ENCODE data around the gene PPARGC1A. TPM values are rescaled to one million over a fixed set of nuclear protein-coding genes. Genes with fewer than 3 reads are reported as not detected.

PPARGC1A gene, protein sequence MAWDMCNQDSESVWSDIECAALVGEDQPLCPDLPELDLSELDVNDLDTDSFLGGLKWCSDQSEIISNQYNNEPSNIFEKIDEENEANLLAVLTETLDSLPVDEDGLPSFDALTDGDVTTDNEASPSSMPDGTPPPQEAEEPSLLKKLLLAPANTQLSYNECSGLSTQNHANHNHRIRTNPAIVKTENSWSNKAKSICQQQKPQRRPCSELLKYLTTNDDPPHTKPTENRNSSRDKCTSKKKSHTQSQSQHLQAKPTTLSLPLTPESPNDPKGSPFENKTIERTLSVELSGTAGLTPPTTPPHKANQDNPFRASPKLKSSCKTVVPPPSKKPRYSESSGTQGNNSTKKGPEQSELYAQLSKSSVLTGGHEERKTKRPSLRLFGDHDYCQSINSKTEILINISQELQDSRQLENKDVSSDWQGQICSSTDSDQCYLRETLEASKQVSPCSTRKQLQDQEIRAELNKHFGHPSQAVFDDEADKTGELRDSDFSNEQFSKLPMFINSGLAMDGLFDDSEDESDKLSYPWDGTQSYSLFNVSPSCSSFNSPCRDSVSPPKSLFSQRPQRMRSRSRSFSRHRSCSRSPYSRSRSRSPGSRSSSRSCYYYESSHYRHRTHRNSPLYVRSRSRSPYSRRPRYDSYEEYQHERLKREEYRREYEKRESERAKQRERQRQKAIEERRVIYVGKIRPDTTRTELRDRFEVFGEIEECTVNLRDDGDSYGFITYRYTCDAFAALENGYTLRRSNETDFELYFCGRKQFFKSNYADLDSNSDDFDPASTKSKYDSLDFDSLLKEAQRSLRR
- 10 to 100 TPM in 3 of 4 donors, 1 to 10 TPM in 1; 7.8 to 89.3 (median 53.0) TPM for total RNA-seq
- 10 to 100 TPM; 13.0 to 64.3 (median 33.1) TPM for polyA plus RNA-seq
- long read RNA-seq, donor 1, partial matches to known transcripts = 1 of 1 reads
- long read RNA-seq, donor 1, other reads (novel, unspliced or antisense) = 0 of 1 reads
- long read RNA-seq, donor 2, full-length matches to known transcripts = 11 of 43 reads
- long read RNA-seq, donor 2, partial matches to known transcripts = 13 of 43 reads
- long read RNA-seq, donor 2, other reads (novel, unspliced or antisense) = 19 of 43 reads

DNA sequence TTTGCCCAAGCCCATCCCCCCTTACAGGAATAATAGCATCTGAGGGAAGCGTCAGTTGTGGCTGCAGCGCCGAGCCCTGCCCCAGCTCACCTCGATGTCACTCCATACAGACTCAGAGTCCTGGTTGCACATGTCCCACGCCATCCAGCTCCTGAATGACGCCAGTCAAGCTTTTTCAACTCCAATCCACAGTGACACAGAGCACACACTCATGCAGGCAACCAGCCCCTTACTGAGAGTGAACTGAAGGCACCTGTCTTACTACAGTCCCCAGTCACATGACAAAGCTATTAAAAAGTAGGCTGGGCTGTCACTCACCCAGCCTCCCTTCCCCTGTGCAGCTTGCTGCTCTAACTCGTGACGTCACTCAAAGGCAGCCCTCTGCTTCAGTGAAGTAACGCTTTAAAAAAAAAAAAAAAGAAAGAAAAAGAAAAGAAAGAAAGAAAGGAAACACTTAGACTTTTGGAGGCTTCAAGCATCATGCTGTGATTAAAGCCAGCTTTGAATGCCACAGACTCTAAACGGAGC is at the start of gene PPARGC1A:
Gene PPARGC1A, minus strand, starts transcription at position 234 of the 528 bp plus-strand sequence. Its CDS starts 90 bp downstream, at position 144.
- DNase-seq (peak; percentile 51 to 79), ATAC-seq (peak; percentile 89 to 95 (median 92))
- H3K36me3 ChIP-seq (ENCODE audit: insufficient read depth in 1 of 2, low read depth in 1 of 2) = no peaks in the 10 kb centered on the region
- H3K27me3 ChIP-seq (ENCODE audit: insufficient read depth in 3 of 3, low read length in 2 of 3) = no peaks in the 10 kb centered on the region
- WGBS, 3 donors = 0 to 1% (median 0%) methylated on average over 10 of the region's 10 CpGs
- TF ChIP-seq, protein P1, sequence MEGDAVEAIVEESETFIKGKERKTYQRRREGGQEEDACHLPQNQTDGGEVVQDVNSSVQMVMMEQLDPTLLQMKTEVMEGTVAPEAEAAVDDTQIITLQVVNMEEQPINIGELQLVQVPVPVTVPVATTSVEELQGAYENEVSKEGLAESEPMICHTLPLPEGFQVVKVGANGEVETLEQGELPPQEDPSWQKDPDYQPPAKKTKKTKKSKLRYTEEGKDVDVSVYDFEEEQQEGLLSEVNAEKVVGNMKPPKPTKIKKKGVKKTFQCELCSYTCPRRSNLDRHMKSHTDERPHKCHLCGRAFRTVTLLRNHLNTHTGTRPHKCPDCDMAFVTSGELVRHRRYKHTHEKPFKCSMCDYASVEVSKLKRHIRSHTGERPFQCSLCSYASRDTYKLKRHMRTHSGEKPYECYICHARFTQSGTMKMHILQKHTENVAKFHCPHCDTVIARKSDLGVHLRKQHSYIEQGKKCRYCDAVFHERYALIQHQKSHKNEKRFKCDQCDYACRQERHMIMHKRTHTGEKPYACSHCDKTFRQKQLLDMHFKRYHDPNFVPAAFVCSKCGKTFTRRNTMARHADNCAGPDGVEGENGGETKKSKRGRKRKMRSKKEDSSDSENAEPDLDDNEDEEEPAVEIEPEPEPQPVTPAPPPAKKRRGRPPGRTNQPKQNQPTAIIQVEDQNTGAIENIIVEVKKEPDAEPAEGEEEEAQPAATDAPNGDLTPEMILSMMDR (IDR thresholded peaks at IDR 0.05) = no peak
- no peaks in the 10 kb centered on the region for H3K4me1 ChIP-seq
- intact Hi-C loops (cut with DNase I) = loop anchor here (5.0 kb wide), 1 partner anchor 42 kb away; no protein-coding TSS in a partner anchor
- H3K27ac ChIP-seq = peak within 1 kb of the TSS; percentile 95
- no peaks in the 10 kb centered on the region for H3K9me3 ChIP-seq
- peak within 1 kb of the TSS; percentile 76 for H3K4me3 ChIP-seq

DNA sequence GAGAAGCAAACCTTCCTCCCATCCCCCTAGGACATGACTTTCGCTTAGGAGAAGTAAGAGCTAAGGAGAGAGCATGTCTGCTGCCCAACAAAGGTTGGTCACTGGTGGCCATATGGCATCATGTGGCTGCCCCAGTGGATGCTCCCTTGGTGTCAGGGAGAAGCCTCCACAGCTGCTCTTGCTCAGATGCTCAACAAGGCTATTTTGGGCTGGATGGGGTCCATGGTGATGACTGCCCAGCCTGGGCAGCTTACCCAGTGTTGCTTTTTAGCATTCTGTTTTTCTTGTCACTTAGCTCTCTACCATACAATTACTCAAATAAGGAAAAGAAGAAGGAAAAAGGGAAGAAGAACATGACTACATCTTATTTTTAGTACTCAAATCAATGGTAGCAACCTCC is 48.9 kb upstream of the PPARGC1A start:
- Histone ChIP-seq H3K36me3 (ENCODE audit: insufficient read depth in 1 of 2, low read depth in 1 of 2) (no peaks in the 10 kb centered on the region), H3K9me3 (no peaks in the 10 kb centered on the region), H3K27ac (no peak overlapping the region), H3K4me3 (no peak overlapping the region), H3K4me1 (peaks cover 10% of the 10 kb centered on the region), H3K27me3 (ENCODE audit: insufficient read depth in 3 of 3, low read length in 2 of 3) (no peaks in the 10 kb centered on the region)
- WGBS, 3 donors = 80 to 100% (median 94%) methylated on average over 1 of the region's 1 CpG
- DNase-seq (no peak), ATAC-seq (peak in 1 of 4 donors; percentile 23)
- intact Hi-C loops (cut with DNase I) = loop anchor here in 1 of 2 donors (5.0 kb wide), 1 partner anchor 479 kb away; no protein-coding TSS in a partner anchor
- TF ChIP-seq, protein P1 (IDR thresholded peaks at IDR 0.05) = no peak

DNA sequence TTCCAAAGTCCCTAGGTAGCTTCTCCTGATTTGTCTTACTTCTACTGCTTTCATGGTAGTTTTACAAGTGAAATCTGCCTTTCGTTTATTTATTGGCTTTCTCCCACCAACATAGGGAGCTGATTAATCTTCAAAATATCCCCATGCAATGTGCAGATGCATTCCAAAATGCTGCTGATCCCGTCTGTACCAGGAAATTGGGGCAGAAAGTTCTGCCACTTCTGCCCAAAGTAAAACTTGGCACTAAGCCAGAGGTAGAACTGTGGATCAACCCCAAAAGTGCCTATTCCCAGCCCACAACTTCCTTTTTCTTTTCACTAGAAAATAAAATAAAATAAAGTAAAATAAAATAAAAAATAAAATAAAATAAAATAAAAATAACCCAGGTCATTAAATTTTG is 47.3 kb upstream of the PPARGC1A start:
- Histone ChIP-seq H3K36me3 (ENCODE audit: insufficient read depth in 1 of 2, low read depth in 1 of 2) (no peaks in the 10 kb centered on the region), H3K4me3 (no peak overlapping the region), H3K4me1 (peaks cover 22% of the 10 kb centered on the region), H3K27ac (no peak overlapping the region), H3K9me3 (no peaks in the 10 kb centered on the region), H3K27me3 (ENCODE audit: insufficient read depth in 3 of 3, low read length in 2 of 3) (no peaks in the 10 kb centered on the region)
- intact Hi-C loops (cut with DNase I) = loop anchor here in 1 of 2 donors (5.0 kb wide), 1 partner anchor 480 kb away; no protein-coding TSS in a partner anchor
- TF ChIP-seq, protein P1 (IDR thresholded peaks at IDR 0.05) = no peak
- DNase-seq (no peak), ATAC-seq (no peak)
- 36 to 57% (median 40%) methylated on average over 2 of the region's 2 CpGs for WGBS, 3 donors

DNA sequence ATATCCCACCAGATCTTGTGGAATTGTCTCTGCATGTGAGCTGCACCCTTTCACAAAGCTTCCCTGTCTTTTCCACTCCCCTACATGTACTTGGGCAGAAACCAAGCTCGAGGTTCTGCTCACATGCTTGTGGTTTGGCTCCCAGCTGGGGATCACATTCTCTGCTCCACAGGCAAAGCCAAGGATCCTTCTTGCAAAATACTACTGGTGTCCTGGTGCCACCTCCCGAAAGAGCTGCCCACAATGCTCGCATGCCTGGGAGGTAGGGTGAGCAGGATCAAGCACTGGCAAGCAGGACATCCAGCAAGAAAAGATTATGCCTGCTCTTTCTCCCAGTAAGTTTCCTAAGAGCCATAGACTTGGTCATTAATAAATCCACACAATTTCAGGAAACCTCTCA is 45.1 kb upstream of the PPARGC1A start:
- Histone ChIP-seq H3K27ac (peak overlapping the region; percentile 62), H3K4me1 (peaks cover 38% of the 10 kb centered on the region), H3K4me3 (no peak overlapping the region), H3K27me3 (ENCODE audit: insufficient read depth in 3 of 3, low read length in 2 of 3) (no peaks in the 10 kb centered on the region), H3K36me3 (ENCODE audit: insufficient read depth in 1 of 2, low read depth in 1 of 2) (no peaks in the 10 kb centered on the region), H3K9me3 (no peaks in the 10 kb centered on the region)
- peak; percentile 80 to 84 (median 83) for ATAC-seq
- TF ChIP-seq, protein P1 (IDR thresholded peaks at IDR 0.05) = no peak
- peak; percentile 72 to 88 for DNase-seq
- intact Hi-C loops (cut with DNase I) = loop anchor here (5.0 kb wide), 3 partner anchors 43 to 482 kb away; partner anchors contain the start of gene PPARGC1A (in 1 of the 2)
- WGBS, 3 donors = 16 to 31% (median 20%) methylated on average over 3 of the region's 3 CpGs
